HepG2 (cell line): ENCODE measurements around the gene WNT5B. TPM values are rescaled to one million over a fixed set of nuclear protein-coding genes. Genes with fewer than 3 reads are reported as not detected.

Experiments used
- ARID4A ChIP-seq: sonication (generic); formaldehyde crosslinking; IDR thresholded peaks from 2 replicates; pipeline ENCODE4 v1.5.0; 2020; ENCODE audit warnings: mild to moderate bottlenecking, missing genetic modification reagents, borderline replicate concordance
- ATRX ChIP-seq: sonication (generic); formaldehyde crosslinking; IDR thresholded peaks from 2 replicates; pipeline ENCODE4 v1.4.0; 2020; ENCODE audit warnings: missing genetic modification reagents, borderline replicate concordance
- BCL6 ChIP-seq: IDR thresholded peaks from 2 replicates; pipeline ENCODE4 v1.6.1; 2016; ENCODE audit warnings: missing genetic modification reagents, missing compliant biosample characterization
- FOXA1 ChIP-seq, 2 experiments: fragments of 450-650 bp in 1 of 2; sonication (generic) in 1 of 2; formaldehyde crosslinking in 1 of 2; IDR thresholded peaks; 2 replicates each; pipeline versions ENCODE4 v1.4.0 to v1.6.1; 2016 to 2020; ENCODE audit warnings: missing genetic modification reagents in 1 of 2
- HIVEP1 ChIP-seq: sonication (generic); formaldehyde crosslinking; IDR thresholded peaks from 2 replicates; pipeline ENCODE4 v1.4.0; 2020; ENCODE audit warnings: mild to moderate bottlenecking, missing genetic modification reagents
- NFYC ChIP-seq: IDR thresholded peaks from 2 replicates; pipeline ENCODE4 v1.6.1; 2016; ENCODE audit warnings: missing genetic modification reagents, missing compliant biosample characterization
- NPAS2 ChIP-seq: sonication (generic); formaldehyde crosslinking; IDR thresholded peaks from 2 replicates; pipeline ENCODE4 v1.8.0; 2022; ENCODE audit warnings: mild to moderate bottlenecking, missing genetic modification reagents, borderline replicate concordance
- SATB2 ChIP-seq: sonication (generic); formaldehyde crosslinking; IDR thresholded peaks from 2 replicates; pipeline ENCODE4 v1.5.0; 2020; ENCODE audit warnings: missing genetic modification reagents
- TCF12 ChIP-seq, 2 experiments: fragments of 450-650 bp in 1 of 2; sonication (generic) in 1 of 2; formaldehyde crosslinking in 1 of 2; IDR thresholded peaks; 2 replicates each; pipeline versions ENCODE4 v1.6.1 to v1.8.0; 2017 to 2022; ENCODE audit warnings: antibody characterized with exemption in 1 of 2, mild to moderate bottlenecking in 1 of 2, missing genetic modification reagents in 1 of 2, moderate library complexity in 1 of 2
- ZBTB8A ChIP-seq: sonication (generic); formaldehyde crosslinking; IDR thresholded peaks from 2 replicates; pipeline ENCODE4 v1.4.0; 2020; ENCODE audit warnings: mild to moderate bottlenecking, low read depth, missing genetic modification reagents, borderline replicate concordance
- ZNF33A ChIP-seq: sonication (generic); formaldehyde crosslinking; IDR thresholded peaks from 2 replicates; pipeline ENCODE4 v1.5.1; 2020; ENCODE audit warnings: missing genetic modification reagents, mild to moderate bottlenecking, moderate library complexity, borderline replicate concordance
- ZNF362 ChIP-seq: sonication (generic); formaldehyde crosslinking; IDR thresholded peaks from 2 replicates; pipeline ENCODE4 v1.4.0; 2020; ENCODE audit warnings: missing genetic modification reagents, mild to moderate bottlenecking, borderline replicate concordance
- ZNF383 ChIP-seq: sonication (generic); formaldehyde crosslinking; IDR thresholded peaks from 2 replicates; pipeline ENCODE4 v1.4.0; 2020; ENCODE audit warnings: missing genetic modification reagents, mild to moderate bottlenecking, borderline replicate concordance
- polyA plus RNA-seq, 8 experiments: library from polyadenylated mRNA; depleted of rRNA in 3 of 8; stranded (reverse) in 7 of 8; unstranded in 1 of 8; fragments of >200 nt; fragmentation: Illumina TruSeq in 4 of 8; extraction: Trizol in 4 of 8; gene quantifications; 2 replicates each; pipeline versions ENCODE4 v1.2.1 to v1.2.3, GENCODE V29; 2011 to 2016; ENCODE audit warnings: low read depth in 4 of 8, missing spikeins in 1 of 8, mixed read lengths in 1 of 8; ENCODE audit not compliant: insufficient read depth in 1 of 8
- total RNA-seq, 5 experiments: library from RNA; depleted of rRNA; stranded (reverse); fragments of >200 nt; fragmentation: Illumina TruSeq; extraction: Trizol; gene quantifications; 2 replicates each; pipeline ENCODE4 v1.2.3, GENCODE V29; 2016; ENCODE audit warnings: low read depth in 1 of 5
- TF ChIP-seq, protein P1 (sequence below): sonication (generic); formaldehyde crosslinking; IDR thresholded peaks from 2 replicates; pipeline ENCODE4 v1.4.0; 2020; ENCODE audit warnings: low read depth, missing genetic modification reagents
- TF ChIP-seq, protein P2 (sequence below): sonication (generic); formaldehyde crosslinking; IDR thresholded peaks from 2 replicates; pipeline ENCODE4 v1.8.1; 2022; ENCODE audit warnings: mild to moderate bottlenecking, missing genetic modification reagents

Gene WNT5B
- total and polyA plus RNA-seq, 2 of the 13 experiments (the other 11 are each of a cell fraction or from before 2014, with no cell fraction given): 0.04 TPM; not detected in 1

- TF ChIP-seq, protein P1, sequence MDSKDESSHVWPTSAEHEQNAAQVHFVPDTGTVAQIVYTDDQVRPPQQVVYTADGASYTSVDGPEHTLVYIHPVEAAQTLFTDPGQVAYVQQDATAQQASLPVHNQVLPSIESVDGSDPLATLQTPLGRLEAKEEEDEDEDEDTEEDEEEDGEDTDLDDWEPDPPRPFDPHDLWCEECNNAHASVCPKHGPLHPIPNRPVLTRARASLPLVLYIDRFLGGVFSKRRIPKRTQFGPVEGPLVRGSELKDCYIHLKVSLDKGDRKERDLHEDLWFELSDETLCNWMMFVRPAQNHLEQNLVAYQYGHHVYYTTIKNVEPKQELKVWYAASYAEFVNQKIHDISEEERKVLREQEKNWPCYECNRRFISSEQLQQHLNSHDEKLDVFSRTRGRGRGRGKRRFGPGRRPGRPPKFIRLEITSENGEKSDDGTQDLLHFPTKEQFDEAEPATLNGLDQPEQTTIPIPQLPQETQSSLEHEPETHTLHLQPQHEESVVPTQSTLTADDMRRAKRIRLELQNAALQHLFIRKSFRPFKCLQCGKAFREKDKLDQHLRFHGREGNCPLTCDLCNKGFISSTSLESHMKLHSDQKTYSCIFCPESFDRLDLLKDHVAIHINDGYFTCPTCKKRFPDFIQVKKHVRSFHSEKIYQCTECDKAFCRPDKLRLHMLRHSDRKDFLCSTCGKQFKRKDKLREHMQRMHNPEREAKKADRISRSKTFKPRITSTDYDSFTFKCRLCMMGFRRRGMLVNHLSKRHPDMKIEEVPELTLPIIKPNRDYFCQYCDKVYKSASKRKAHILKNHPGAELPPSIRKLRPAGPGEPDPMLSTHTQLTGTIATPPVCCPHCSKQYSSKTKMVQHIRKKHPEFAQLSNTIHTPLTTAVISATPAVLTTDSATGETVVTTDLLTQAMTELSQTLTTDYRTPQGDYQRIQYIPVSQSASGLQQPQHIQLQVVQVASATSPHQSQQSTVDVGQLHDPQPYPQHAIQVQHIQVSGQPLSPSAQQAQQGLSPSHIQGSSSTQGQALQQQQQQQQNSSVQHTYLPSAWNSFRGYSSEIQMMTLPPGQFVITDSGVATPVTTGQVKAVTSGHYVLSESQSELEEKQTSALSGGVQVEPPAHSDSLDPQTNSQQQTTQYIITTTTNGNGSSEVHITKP (CRISPR knock-in tag): 0 out of 2 replicates have a peak, but pooled peaks have one; percentile 28
- TF ChIP-seq ZBTB8A (no peak), BCL6 (CRISPR knock-in tag) (peak; percentile 59; the same call in 1 of the 2 replicates), ATRX (CRISPR knock-in tag) (no peak), HIVEP1 (no peak), NPAS2 (CRISPR knock-in tag) (no peak), ARID4A (CRISPR knock-in tag) (peak; percentile 66; the same call in 1 of the 2 replicates), ZNF383 (CRISPR knock-in tag) (no peak), TCF12 (IDR thresholded peaks at IDR 0.05) (no peak), TCF12 (CRISPR knock-in tag; IDR thresholded peaks at IDR 0.05) (peak; percentile 58; the same call in 1 of the 2 replicates), ZNF362 (CRISPR knock-in tag) (no peak), ZNF33A (no peak), NFYC (CRISPR knock-in tag) (no peak), FOXA1 (IDR thresholded peaks at IDR 0.05) (no peak), FOXA1 (CRISPR knock-in tag; IDR thresholded peaks at IDR 0.05) (no peak), SATB2 (CRISPR knock-in tag) (no peak)
- TF ChIP-seq, protein P2, sequence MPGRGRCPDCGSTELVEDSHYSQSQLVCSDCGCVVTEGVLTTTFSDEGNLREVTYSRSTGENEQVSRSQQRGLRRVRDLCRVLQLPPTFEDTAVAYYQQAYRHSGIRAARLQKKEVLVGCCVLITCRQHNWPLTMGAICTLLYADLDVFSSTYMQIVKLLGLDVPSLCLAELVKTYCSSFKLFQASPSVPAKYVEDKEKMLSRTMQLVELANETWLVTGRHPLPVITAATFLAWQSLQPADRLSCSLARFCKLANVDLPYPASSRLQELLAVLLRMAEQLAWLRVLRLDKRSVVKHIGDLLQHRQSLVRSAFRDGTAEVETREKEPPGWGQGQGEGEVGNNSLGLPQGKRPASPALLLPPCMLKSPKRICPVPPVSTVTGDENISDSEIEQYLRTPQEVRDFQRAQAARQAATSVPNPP (CRISPR knock-in tag): no peak
These were observed 32.7 kb downstream of the WNT5B start (continued) for GRCh38 chr12:1661553-1662335.
